ENCODE results near the gene CDK11A.
"Not testable (repeated sequence)": the region's sequence is repeated elsewhere in the genome, so short reads cannot be mapped to it uniquely, and the experiment has no call there.

The CDK11A gene

GRCh38 chr1:1674806-1675205 is 49.4 kb downstream of the CDK11A start:
- H3K27me3 ChIP-seq (ENCODE audit: insufficient read depth, low read depth, severe bottlenecking); H3K27ac ChIP-seq; H3K9me3 ChIP-seq (ENCODE audit: severe bottlenecking); H3K4me3 ChIP-seq (ENCODE audit: low read depth, low read length); DNase-seq: not testable (repeated sequence)
- H3K36me3 ChIP-seq: peaks cover 18% of the 10 kb centered on the region

- no peaks in the 10 kb centered on the region for H3K27me3 ChIP-seq (ENCODE audit: insufficient read depth, low read depth, severe bottlenecking)
- TF ChIP-seq CTCF (IDR thresholded peaks at IDR 0.05; ENCODE audit: low read depth, low read length): no peak
- DNase-seq: no peak
These were observed 51.8 kb downstream of the CDK11A start for GRCh38 chr1:1672181-1672965.

GRCh38 chr1:1671365-1672119 is 52.6 kb downstream of the CDK11A start:
- H3K4me3 ChIP-seq (ENCODE audit: low read depth, low read length): no peak overlapping the region
- H3K36me3 ChIP-seq: peaks cover 25% of the 10 kb centered on the region
- DNase-seq: no peak
- H3K9me3 ChIP-seq (ENCODE audit: severe bottlenecking): no peaks in the 10 kb centered on the region
- no peaks in the 10 kb centered on the region for H3K27me3 ChIP-seq (ENCODE audit: insufficient read depth, low read depth, severe bottlenecking)
- TF ChIP-seq CTCF (IDR thresholded peaks at IDR 0.05; ENCODE audit: low read depth, low read length): no peak
- no peak overlapping the region for H3K27ac ChIP-seq

More at GRCh38 chr1:1672181-1672965, 51.8 kb downstream of the CDK11A start:
- no peaks in the 10 kb centered on the region for H3K9me3 ChIP-seq (ENCODE audit: severe bottlenecking)
- H3K4me3 ChIP-seq (ENCODE audit: low read depth, low read length): no peak overlapping the region
- no peak overlapping the region for H3K27ac ChIP-seq
- H3K36me3 ChIP-seq: peaks cover 23% of the 10 kb centered on the region

- no peaks in the 10 kb centered on the region for H3K9me3 ChIP-seq (ENCODE audit: severe bottlenecking)
- H3K27me3 ChIP-seq (ENCODE audit: insufficient read depth, low read depth, severe bottlenecking): no peaks in the 10 kb centered on the region
- H3K4me3 ChIP-seq (ENCODE audit: low read depth, low read length): no peak overlapping the region
- H3K27ac ChIP-seq: no peak overlapping the region
- DNase-seq: no peak
- peaks cover 32% of the 10 kb centered on the region for H3K36me3 ChIP-seq
- TF ChIP-seq CTCF (IDR thresholded peaks at IDR 0.05; ENCODE audit: low read depth, low read length): no peak
These were observed 53.3 kb downstream of the CDK11A start for GRCh38 chr1:1670866-1671265.

GRCh38 chr1:1669468-1670440 is 54.4 kb downstream of the CDK11A start:
- H3K9me3 ChIP-seq (ENCODE audit: severe bottlenecking): no peaks in the 10 kb centered on the region
- no peak for TF ChIP-seq CTCF (IDR thresholded peaks at IDR 0.05; ENCODE audit: low read depth, low read length)
- H3K27ac ChIP-seq: no peak overlapping the region
- DNase-seq: no peak
- no peaks in the 10 kb centered on the region for H3K27me3 ChIP-seq (ENCODE audit: insufficient read depth, low read depth, severe bottlenecking)
- H3K4me3 ChIP-seq (ENCODE audit: low read depth, low read length): no peak overlapping the region
- H3K36me3 ChIP-seq: peaks cover 43% of the 10 kb centered on the region
